Neural cell (in vitro differentiated cells): Measurements from ENCODE around the gene OR11G2. TPM values are rescaled to one million over a fixed set of nuclear protein-coding genes. Genes with fewer than 3 reads are reported as not detected.
"Not testable (repeated sequence)": the region's sequence is repeated elsewhere in the genome, so short reads cannot be mapped to it uniquely, and the experiment has no call there.

ENCODE experiments used
- H2AFZ ChIP-seq: fragments of 200-600, 300-800 bp; sonication (generic), shearing (Covaris generic); 2 replicates; pipeline ENCODE4 v1.6.0; 2014; ENCODE audit warnings: low read depth, mild to moderate bottlenecking, antibody characterized with exemption, low read length, moderate library complexity
- H3F3A ChIP-seq: fragments of 200-600 bp; shearing (Covaris generic); 2 replicates; pipeline ENCODE4 v1.6.1; 2016; ENCODE audit warnings: mild to moderate bottlenecking, moderate library complexity, mixed read lengths, antibody characterized with exemption, low read length; ENCODE audit not compliant: insufficient read depth, poor library complexity, severe bottlenecking
- H3K27ac ChIP-seq: fragments of 200-600, 300-800 bp; sonication (generic), shearing (Covaris generic); 2 replicates; pipeline ENCODE4 v1.5.1; 2014; ENCODE audit warnings: mild to moderate bottlenecking, low read length, moderate library complexity
- H3K27me3 ChIP-seq: fragments of 300-800, 200-600 bp; sonication (generic), shearing (Covaris generic); 2 replicates; pipeline ENCODE4 v1.6.0; 2014; ENCODE audit warnings: mild to moderate bottlenecking, low read depth, low read length, moderate library complexity; ENCODE audit not compliant: insufficient read depth
- H3K36me3 ChIP-seq: fragments of 300-800, 200-600 bp; sonication (generic), shearing (Covaris generic); 2 replicates; pipeline ENCODE4 v1.5.1; 2014; ENCODE audit warnings: mild to moderate bottlenecking, antibody characterized with exemption, low read length, moderate library complexity; ENCODE audit not compliant: insufficient read depth
- H3K4me2 ChIP-seq: fragments of 300-800, 200-600 bp; sonication (generic), shearing (Covaris generic); 2 replicates; pipeline ENCODE4 v1.6.0; 2014; ENCODE audit warnings: mild to moderate bottlenecking, low read length
- H3K4me3 ChIP-seq: fragments of 300-800, 200-600 bp; sonication (generic), shearing (Covaris generic); 2 replicates; pipeline ENCODE4 v1.5.1; 2014; ENCODE audit warnings: mild to moderate bottlenecking, low read length, moderate library complexity
- H3K79me2 ChIP-seq: fragments of 200-600 bp; shearing (Covaris generic); replicated peaks from 2 replicates; pipeline ENCODE4 v1.6.0; 2014; ENCODE audit warnings: mild to moderate bottlenecking, low read length, moderate library complexity; ENCODE audit not compliant: insufficient read depth
- H3K9ac ChIP-seq: fragments of 300-800, 200-600 bp; sonication (generic), shearing (Covaris generic); 2 replicates; pipeline ENCODE4 v1.6.1; 2016; ENCODE audit warnings: mild to moderate bottlenecking, low read length, mixed read lengths
- H3K9me2 ChIP-seq: fragments of 200-600 bp; shearing (Covaris generic); 2 replicates; pipeline ENCODE4 v1.6.1; 2016; ENCODE audit warnings: mild to moderate bottlenecking, low read length, mixed read lengths; ENCODE audit not compliant: insufficient read depth
- H3K9me3 ChIP-seq: fragments of 200-600, 300-800 bp; sonication (generic), shearing (Covaris generic); 2 replicates; pipeline ENCODE4 v1.6.1; 2016; ENCODE audit warnings: mild to moderate bottlenecking, mixed run types, low read length, moderate library complexity, mixed read lengths
- H4K20me1 ChIP-seq: fragments of 200-600 bp; shearing (Covaris generic); 2 replicates; pipeline ENCODE4 v1.6.1; 2016; ENCODE audit warnings: mild to moderate bottlenecking, mixed run types; ENCODE audit not compliant: insufficient read depth
- EP300 ChIP-seq: fragments of 450-650 bp; conservative IDR thresholded peaks from 2 replicates; pipeline ENCODE4 v1.6.1; 2014; ENCODE audit warnings: antibody characterized with exemption, mild to moderate bottlenecking, moderate library complexity; ENCODE audit not compliant: poor library complexity, severe bottlenecking
- EZH2 ChIP-seq: fragments of 200-600, 300-800 bp; shearing (Covaris generic), sonication (generic); IDR thresholded peaks from 2 replicates; pipeline ENCODE4 v1.6.1; 2014; ENCODE audit warnings: antibody characterized with exemption, low read length, borderline replicate concordance, mild to moderate bottlenecking; ENCODE audit not compliant: insufficient read depth, poor library complexity, severe bottlenecking
- MXI1 ChIP-seq: fragments of 450-650 bp; conservative IDR thresholded peaks from 2 replicates; pipeline ENCODE4 v1.6.1; 2014; ENCODE audit warnings: antibody characterized with exemption, mild to moderate bottlenecking; ENCODE audit not compliant: poor library complexity, severe bottlenecking
- POLR2AphosphoS5 ChIP-seq: IDR thresholded peaks from 2 replicates; pipeline ENCODE4 v1.6.1; 2012
- RAD21 ChIP-seq: fragments of 450-650 bp; conservative IDR thresholded peaks from 2 replicates; pipeline ENCODE4 v1.6.1; 2014; ENCODE audit warnings: antibody characterized with exemption, mild to moderate bottlenecking, moderate library complexity
- SMC3 ChIP-seq: fragments of 450-650 bp; conservative IDR thresholded peaks from 2 replicates; pipeline ENCODE4 v1.6.1; 2014; ENCODE audit warnings: antibody characterized with exemption, mild to moderate bottlenecking, moderate library complexity; ENCODE audit not compliant: poor library complexity
- TAF1 ChIP-seq: IDR thresholded peaks from 2 replicates; pipeline ENCODE4 v1.6.1; 2012; ENCODE audit warnings: low read depth
- polyA plus RNA-seq: library from polyadenylated mRNA; depleted of rRNA; stranded (reverse); fragments of >200 nt; gene quantifications from 2 replicates; pipeline ENCODE4 v1.2.3, GENCODE V29; 2014
- TF ChIP-seq, protein P1 (sequence below): IDR thresholded peaks from 2 replicates; pipeline ENCODE4 v1.6.1; 2012; ENCODE audit warnings: borderline replicate concordance
- TF ChIP-seq, protein P2 (sequence below): fragments of 450-650 bp; IDR thresholded peaks from 2 replicates; pipeline ENCODE4 v1.5.1; 2014; ENCODE audit warnings: antibody characterized with exemption, mild to moderate bottlenecking, moderate library complexity; ENCODE audit not compliant: poor library complexity, severe bottlenecking

The OR11G2 gene
- polyA plus RNA-seq, 1 donor from 2014 or later = not detected

DNA sequence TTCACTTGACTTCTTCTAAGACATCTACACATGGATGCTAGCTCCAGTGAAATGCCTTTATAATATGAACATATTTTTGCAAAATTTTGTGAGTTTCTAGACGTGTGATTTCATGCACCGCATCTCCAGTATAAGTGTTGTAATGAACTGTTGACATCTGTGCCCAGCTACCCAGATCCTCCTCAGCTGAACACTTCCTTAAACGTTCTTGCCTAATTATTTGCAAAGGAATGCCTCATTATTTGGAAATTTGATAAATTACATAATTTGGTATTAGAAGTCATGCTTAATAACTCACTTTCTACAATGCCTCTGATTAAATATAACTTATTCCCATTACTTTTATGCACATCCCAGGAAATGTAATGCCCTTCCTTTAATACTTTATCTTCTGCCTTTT lies 14.0 kb downstream of the OR11G2 start:
- Histone ChIP-seq H3K9ac (no peak overlapping the region), H3K9me2 (no peaks in the 10 kb centered on the region), H3K9me3 (peaks cover 4% of the 10 kb centered on the region), H3K4me3 (no peak overlapping the region), H4K20me1 (no peaks in the 10 kb centered on the region), H3K36me3 (no peaks in the 10 kb centered on the region), H3K4me2 (no peak overlapping the region), H3F3A (no peaks in the 10 kb centered on the region), H3K79me2 (no peaks in the 10 kb centered on the region), H3K27ac (no peak overlapping the region), H2AFZ (no peak overlapping the region), H3K27me3 (no peaks in the 10 kb centered on the region)
- no peak for TF ChIP-seq TAF1
- no peak for TF ChIP-seq EZH2
- no peak for TF ChIP-seq POLR2AphosphoS5
- TF ChIP-seq, protein P1, sequence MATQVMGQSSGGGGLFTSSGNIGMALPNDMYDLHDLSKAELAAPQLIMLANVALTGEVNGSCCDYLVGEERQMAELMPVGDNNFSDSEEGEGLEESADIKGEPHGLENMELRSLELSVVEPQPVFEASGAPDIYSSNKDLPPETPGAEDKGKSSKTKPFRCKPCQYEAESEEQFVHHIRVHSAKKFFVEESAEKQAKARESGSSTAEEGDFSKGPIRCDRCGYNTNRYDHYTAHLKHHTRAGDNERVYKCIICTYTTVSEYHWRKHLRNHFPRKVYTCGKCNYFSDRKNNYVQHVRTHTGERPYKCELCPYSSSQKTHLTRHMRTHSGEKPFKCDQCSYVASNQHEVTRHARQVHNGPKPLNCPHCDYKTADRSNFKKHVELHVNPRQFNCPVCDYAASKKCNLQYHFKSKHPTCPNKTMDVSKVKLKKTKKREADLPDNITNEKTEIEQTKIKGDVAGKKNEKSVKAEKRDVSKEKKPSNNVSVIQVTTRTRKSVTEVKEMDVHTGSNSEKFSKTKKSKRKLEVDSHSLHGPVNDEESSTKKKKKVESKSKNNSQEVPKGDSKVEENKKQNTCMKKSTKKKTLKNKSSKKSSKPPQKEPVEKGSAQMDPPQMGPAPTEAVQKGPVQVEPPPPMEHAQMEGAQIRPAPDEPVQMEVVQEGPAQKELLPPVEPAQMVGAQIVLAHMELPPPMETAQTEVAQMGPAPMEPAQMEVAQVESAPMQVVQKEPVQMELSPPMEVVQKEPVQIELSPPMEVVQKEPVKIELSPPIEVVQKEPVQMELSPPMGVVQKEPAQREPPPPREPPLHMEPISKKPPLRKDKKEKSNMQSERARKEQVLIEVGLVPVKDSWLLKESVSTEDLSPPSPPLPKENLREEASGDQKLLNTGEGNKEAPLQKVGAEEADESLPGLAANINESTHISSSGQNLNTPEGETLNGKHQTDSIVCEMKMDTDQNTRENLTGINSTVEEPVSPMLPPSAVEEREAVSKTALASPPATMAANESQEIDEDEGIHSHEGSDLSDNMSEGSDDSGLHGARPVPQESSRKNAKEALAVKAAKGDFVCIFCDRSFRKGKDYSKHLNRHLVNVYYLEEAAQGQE = no peak
- TF ChIP-seq RAD21 = no peak
- no peak for TF ChIP-seq SMC3
- TF ChIP-seq, protein P2, sequence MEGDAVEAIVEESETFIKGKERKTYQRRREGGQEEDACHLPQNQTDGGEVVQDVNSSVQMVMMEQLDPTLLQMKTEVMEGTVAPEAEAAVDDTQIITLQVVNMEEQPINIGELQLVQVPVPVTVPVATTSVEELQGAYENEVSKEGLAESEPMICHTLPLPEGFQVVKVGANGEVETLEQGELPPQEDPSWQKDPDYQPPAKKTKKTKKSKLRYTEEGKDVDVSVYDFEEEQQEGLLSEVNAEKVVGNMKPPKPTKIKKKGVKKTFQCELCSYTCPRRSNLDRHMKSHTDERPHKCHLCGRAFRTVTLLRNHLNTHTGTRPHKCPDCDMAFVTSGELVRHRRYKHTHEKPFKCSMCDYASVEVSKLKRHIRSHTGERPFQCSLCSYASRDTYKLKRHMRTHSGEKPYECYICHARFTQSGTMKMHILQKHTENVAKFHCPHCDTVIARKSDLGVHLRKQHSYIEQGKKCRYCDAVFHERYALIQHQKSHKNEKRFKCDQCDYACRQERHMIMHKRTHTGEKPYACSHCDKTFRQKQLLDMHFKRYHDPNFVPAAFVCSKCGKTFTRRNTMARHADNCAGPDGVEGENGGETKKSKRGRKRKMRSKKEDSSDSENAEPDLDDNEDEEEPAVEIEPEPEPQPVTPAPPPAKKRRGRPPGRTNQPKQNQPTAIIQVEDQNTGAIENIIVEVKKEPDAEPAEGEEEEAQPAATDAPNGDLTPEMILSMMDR = no peak
- TF ChIP-seq MXI1 = no peak
- TF ChIP-seq EP300 = no peak

DNA sequence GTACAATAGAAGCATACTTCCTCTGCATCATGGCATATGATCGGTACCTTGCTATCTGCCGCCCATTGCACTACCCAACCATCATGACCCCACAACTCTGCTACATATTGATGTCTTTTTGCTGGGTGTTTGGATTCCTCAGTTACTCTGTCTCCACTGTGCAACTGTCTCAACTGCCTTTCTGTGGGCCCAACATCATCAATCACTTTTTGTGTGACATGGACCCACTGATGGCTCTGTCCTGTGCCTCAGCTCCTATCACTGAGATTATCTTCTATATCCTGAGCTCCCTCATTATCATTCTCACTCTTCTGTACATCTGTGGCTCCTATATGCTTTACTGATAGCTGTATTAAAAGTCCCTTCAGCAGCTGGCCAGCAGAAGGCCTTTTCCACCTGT lies 18.9 kb downstream of the OR11G2 start:
- Histone ChIP-seq H3K9me2 (no peaks in the 10 kb centered on the region), H4K20me1 (no peaks in the 10 kb centered on the region), H3K9ac (no peak overlapping the region), H3F3A (no peaks in the 10 kb centered on the region), H3K27me3 (no peaks in the 10 kb centered on the region), H3K79me2 (no peaks in the 10 kb centered on the region), H2AFZ (no peak overlapping the region), H3K4me3 (no peak overlapping the region), H3K36me3 (no peaks in the 10 kb centered on the region), H3K9me3 (peaks cover 4% of the 10 kb centered on the region), H3K4me2 (no peak overlapping the region), H3K27ac (no peak overlapping the region)
- TF ChIP-seq TAF1 = no peak
- TF ChIP-seq EZH2 = no peak
- TF ChIP-seq MXI1 = no peak

DNA sequence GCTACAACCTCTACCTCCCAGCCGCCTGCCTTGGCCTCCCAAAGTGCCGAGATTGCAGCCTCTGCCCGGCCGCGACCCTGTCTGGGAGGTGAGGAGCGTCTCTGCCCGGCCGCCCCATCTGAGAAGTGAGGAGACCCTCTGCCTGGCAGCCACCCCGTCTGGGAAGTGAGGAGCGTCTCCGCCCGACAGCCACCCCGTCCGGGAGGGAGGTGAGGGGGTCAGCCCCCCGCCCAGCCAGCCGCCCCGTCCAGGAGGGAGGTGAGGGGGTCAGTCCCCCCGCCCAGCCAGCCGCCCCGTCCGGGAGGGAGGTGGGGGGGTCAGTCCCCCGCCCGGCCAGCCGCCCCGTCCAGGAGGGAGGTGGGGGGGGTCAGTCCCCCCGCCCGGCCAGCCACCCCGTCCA lies 21.7 kb downstream of the OR11G2 start:
- H3K9me2 ChIP-seq, H3K9me3 ChIP-seq, H2AFZ ChIP-seq, H3F3A ChIP-seq, H3K27me3 ChIP-seq, H3K36me3 ChIP-seq, H3K4me2 ChIP-seq, H3K9ac ChIP-seq, H3K27ac ChIP-seq, H3K4me3 ChIP-seq, H3K79me2 ChIP-seq, H4K20me1 ChIP-seq: not testable (repeated sequence)
